Measurements from ENCODE around the gene CRISPLD2.
"Not testable (repeated sequence)": the region's sequence is repeated elsewhere in the genome, so short reads cannot be mapped to it uniquely, and the experiment has no call there.

- not testable (repeated sequence) for TF ChIP-seq CTCF (conservative IDR thresholded peaks at IDR 0.05; ENCODE audit: low read length); EZH2phosphoT487 (IDR thresholded peaks at IDR 0.05; ENCODE audit: borderline replicate concordance, low read depth, low read length)
These were observed 11.9 kb downstream of the CRISPLD2 start for GRCh38 chr16:84831728-84832127.

Measured in OCI-LY7 (cell line).